Measurements from ENCODE around the gene AK9. TPM values are rescaled to one million over a fixed set of nuclear protein-coding genes. Genes with fewer than 3 reads are reported as not detected.
A peak's percentile ranks its signal among the peaks of the same experiment; 100 is the strongest.

Gene AK9
- total RNA-seq, 1 experiment from 2014 or later, result 1.7 TPM

GRCh38 chr6:109454496-109455436 is 236.2 kb downstream of the AK9 start:
- DNase-seq (no peak), ATAC-seq (peak; percentile 6)
- Histone ChIP-seq H3K36me3 (ENCODE audit: low read depth, low read length) (no peaks in the 10 kb centered on the region), H3K9ac (ENCODE audit: low read length) (peak overlapping the region; percentile 60), H3K4me3 (ENCODE audit: low read length) (peak overlapping the region; percentile 84), H4K20me1 (ENCODE audit: low read length) (no peaks in the 10 kb centered on the region), H3K4me2 (ENCODE audit: low read length) (peak overlapping the region; percentile 89), H3K27me3 (ENCODE audit: low read length) (no peaks in the 10 kb centered on the region), H3K9me2 (replicated peaks; ENCODE audit: low read length) (no peaks in the 10 kb centered on the region), H3F3A (ENCODE audit: low read length, unreplicated experiment) (no peaks in the 10 kb centered on the region), H2AFZ (ENCODE audit: low read length) (peak overlapping the region; percentile 89), H3K9me3 (ENCODE audit: low read length) (no peaks in the 10 kb centered on the region), H3K27ac (ENCODE audit: low read length) (no peak overlapping the region), H3K4me1 (ENCODE audit: insufficient read depth, low read length) (peaks cover 18% of the 10 kb centered on the region; the same call in 1 of the 2 replicates), H3K79me2 (ENCODE audit: low read length) (no peaks in the 10 kb centered on the region)
- BruUV-seq (replicated peaks), result TSS peak; percentile 24
- TF ChIP-seq CTCF (conservative IDR thresholded peaks at IDR 0.05; ENCODE audit: low read depth, low read length) (no peak), EZH2 (IDR thresholded peaks at IDR 0.05; ENCODE audit: low read length, unreplicated experiment) (no peak), EZH2phosphoT487 (IDR thresholded peaks at IDR 0.05; ENCODE audit: borderline replicate concordance, low read length) (no peak)
- POLR2A ChIA-PET (ENCODE audit: unreplicated experiment), result no interaction called here
- intact Hi-C loops (cut with micrococcal nuclease), result loop anchor here (1.0 kb wide), 1 partner anchor 13 kb away; no protein-coding TSS in a partner anchor
- CTCF ChIA-PET, result no interaction called here

- H4K20me1 ChIP-seq (ENCODE audit: low read length), result no peaks in the 10 kb centered on the region
- H3K4me1 ChIP-seq (ENCODE audit: insufficient read depth, low read length), result peaks cover 18% of the 10 kb centered on the region; the same call in 1 of the 2 replicates
- no peak overlapping the region for H3K4me3 ChIP-seq (ENCODE audit: low read length)
- H3K36me3 ChIP-seq (ENCODE audit: low read depth, low read length), result no peaks in the 10 kb centered on the region
- no TSS peak for BruUV-seq (replicated peaks)
- no peak overlapping the region for H3K27ac ChIP-seq (ENCODE audit: low read length)
- no peaks in the 10 kb centered on the region for H3K9me3 ChIP-seq (ENCODE audit: low read length)
- no peaks in the 10 kb centered on the region for H3K9me2 ChIP-seq (replicated peaks; ENCODE audit: low read length)
- no peak overlapping the region for H3K9ac ChIP-seq (ENCODE audit: low read length)
- ChIA-PET POLR2A (ENCODE audit: unreplicated experiment) (no interaction called here), CTCF (no interaction called here)
- TF ChIP-seq EZH2phosphoT487 (IDR thresholded peaks at IDR 0.05; ENCODE audit: borderline replicate concordance, low read length) (no peak), EZH2 (IDR thresholded peaks at IDR 0.05; ENCODE audit: low read length, unreplicated experiment) (no peak), CTCF (conservative IDR thresholded peaks at IDR 0.05; ENCODE audit: low read depth, low read length) (no peak)
- intact Hi-C loops (cut with micrococcal nuclease), result no loop called here
- H3K27me3 ChIP-seq (ENCODE audit: low read length), result no peaks in the 10 kb centered on the region
- no peak for ATAC-seq
- no peaks in the 10 kb centered on the region for H3F3A ChIP-seq (ENCODE audit: low read length, unreplicated experiment)
- no peak for DNase-seq
- H3K79me2 ChIP-seq (ENCODE audit: low read length), result no peaks in the 10 kb centered on the region
- peak overlapping the region; percentile 89 for H3K4me2 ChIP-seq (ENCODE audit: low read length)
- H2AFZ ChIP-seq (ENCODE audit: low read length), result no peak overlapping the region
Observed at GRCh38 chr6:109453594-109454495, 237.2 kb downstream of the AK9 start.

Data from PC-3 (cell line).